Right hindlimb (tissue), 1 donor: Measurements from ENCODE around the gene PLCD3.

Source experiments
- DNase-seq: peaks from one replicate; pipeline ENCODE4 v3.0.0-alpha.2; 2018

PLCD3 gene

DNA sequence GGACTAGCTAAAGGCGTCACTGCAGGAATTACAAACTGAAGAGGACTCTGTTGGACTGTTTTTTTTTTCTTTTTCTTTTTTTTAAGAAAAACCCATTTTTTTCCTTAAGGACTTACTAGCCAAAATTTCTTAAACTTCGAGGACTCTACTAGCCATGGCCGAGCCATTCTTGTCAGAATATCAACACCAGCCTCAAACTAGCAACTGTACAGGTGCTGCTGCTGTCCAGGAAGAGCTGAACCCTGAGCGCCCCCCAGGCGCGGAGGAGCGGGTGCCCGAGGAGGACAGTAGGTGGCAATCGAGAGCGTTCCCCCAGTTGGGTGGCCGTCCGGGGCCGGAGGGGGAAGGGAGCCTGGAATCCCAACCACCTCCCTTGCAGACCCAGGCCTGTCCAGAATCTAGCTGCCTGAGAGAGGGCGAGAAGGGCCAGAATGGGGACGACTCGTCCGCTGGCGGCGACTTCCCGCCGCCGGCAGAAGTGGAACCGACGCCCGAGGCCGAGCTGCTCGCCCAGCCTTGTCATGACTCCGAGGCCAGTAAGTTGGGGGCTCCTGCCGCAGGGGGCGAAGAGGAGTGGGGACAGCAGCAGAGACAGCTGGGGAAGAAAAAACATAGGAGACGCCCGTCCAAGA, 16.8 kb upstream of the PLCD3 start:
- peak; percentile 95 for DNase-seq

DNA sequence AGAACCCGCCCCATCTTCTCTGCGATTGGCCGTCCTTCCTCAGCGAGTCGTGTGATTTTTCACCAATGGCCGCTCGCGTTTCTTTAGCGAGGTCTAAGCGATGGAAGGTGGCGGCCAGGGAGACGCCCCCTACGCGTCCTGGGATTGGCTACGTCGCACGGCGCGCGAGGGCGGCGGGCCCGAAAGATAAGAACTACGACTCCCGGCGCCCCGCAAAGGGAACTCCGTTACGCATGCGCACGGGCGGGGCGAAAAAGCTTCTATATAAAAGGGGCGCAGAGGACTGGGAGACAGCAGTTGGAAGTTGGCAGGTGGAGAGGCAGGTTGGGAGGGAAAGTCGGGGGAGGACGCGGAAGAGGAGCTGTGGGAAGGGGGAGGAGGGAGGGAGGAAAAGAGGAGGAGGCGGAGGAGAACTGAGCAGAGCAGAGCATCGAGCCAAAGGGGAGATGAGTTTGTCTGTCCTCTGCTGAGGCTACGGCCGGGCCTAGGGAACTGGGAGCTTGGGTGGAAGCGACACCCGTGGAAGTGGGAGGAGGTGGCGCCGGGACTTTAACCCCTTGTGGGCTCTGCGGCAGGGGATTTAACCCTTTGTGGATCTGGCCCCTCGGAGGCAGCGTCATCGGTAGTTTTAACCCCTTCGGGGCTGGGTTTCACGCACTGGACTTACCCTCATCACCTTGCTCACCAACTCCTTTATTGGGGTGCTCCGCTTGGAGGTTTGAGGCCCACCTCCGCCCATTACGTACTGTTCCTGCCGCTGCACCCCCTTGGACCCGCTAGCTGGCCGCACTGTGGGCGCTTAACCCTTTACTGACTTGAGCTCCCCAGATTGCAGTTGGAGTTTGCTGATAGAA, 16.1 kb upstream of the PLCD3 start, which contains the start of gene HEXIM1:
Gene HEXIM1 (plus strand): TSS at position 293 of the 854 bp plus-strand sequence. CDS start 716 bp downstream, outside the sequence.
- DNase-seq, result peak; percentile 100

DNA sequence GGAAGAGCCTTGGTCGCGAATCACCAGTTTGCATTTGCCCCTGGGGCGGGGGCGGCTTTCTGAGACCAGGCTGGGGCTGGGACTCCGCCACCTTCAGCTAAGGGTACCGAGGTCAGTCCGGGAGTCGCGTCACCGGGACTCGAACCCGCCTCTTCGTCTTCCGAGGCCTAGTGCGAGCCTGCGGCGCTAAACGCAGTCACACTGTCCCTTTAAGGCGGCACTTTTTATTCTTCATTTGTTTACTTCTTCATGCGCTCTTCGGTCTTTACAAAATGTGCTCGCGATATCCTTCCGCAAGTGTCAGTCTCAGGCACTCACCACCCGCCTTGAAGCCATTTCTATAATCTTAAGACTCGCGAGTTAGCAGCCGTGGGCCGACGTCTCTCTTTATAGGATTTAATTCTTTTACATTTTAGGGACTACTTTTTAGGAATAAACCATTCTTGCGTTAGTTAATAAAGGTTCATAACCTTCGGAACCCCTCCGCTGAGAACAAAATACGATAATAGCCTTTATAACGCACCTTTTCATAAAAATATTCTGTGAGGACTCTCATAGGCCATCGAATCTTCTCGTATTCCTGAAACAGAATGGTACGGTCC, 15.4 kb upstream of the PLCD3 start:
- DNase-seq, result peak; percentile 93

DNA sequence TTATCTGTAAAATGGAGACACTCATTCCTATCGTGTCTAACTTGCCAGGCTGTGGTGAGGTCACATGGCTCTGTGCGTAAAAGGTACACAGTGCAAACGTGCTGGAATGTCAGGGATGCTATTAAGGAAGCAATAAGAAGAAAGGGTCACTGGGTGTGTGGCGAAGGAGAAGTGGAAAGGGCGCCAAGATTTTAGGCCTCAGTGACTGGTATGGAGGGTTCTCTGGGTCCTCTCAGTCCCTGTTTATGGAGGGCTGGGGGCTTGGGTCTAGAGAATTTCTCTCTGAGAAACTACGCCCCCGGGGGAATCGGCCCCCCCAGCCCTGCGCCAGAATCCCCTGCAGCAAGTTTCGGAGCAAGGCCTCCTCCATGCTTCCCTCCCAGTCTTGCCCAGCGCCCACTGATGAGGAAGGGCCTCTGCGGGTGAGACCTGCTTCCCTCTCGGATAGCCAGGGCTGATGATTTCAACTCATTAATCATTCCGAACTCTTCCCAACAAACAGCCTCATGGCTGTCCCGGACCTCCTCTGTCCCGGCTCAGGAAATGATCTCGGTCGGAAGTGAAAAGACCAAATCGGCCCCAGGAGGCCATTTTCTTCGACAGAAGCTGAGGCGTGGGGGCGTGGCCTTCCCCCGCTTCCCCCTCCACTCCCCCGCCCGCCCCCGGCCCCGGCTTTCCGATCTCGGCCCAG, 14.7 kb upstream of the PLCD3 start:
- peak; percentile 91 for DNase-seq

DNA sequence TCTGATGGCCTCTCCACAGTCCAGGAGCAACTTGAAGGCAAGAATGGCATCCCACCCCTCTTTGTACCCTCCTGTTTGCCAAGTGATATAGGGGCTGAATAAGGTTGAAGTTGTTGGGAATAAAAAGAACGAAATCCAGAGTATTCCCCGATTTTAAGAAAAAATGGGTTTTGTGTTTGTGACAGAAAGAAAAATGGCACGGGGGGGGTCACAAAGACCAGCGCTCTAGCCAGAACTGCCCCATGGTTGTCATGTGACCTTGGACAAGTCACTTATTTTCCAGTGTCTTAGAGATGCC, 14.2 kb upstream of the PLCD3 start:
- DNase-seq, result no peak

DNA sequence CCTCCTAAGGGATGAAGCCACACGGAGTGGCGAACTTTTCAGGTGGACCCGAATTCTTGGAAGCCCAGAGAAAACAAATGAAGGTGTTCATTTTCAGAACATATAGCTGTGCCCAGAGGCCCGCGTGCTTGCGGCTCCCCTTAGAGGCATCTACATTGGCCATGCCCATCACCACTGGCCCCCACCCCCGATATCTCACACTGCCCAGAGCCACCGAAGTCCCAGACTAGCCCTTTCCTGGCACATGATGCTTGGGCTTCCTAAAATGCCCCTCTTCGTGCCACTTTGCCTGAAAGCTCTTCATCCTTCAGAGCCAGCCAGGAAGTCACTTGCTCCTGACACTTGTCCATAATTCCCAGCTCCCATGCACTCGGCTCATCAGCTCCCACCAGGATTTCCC, 13.9 kb upstream of the PLCD3 start:
- DNase-seq, result no peak

DNA sequence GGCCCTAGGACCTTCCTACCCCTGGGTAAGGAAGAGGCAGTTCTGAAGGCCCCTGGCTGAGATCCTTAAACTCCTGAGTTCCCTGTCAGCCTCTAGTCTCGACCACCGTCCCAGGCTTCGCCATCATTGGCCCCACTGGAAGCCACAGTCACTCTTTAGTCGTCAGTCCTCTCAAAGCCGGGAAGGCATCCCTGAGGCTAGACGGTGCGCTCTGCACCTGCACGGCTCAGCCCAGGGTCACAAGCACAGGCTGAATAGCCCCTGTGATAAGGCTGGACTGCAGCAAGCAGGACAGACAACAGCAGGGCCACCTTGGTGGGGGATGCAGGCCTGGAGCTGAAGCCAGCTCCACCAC, 12.7 kb upstream of the PLCD3 start:
- DNase-seq, result no peak

DNA sequence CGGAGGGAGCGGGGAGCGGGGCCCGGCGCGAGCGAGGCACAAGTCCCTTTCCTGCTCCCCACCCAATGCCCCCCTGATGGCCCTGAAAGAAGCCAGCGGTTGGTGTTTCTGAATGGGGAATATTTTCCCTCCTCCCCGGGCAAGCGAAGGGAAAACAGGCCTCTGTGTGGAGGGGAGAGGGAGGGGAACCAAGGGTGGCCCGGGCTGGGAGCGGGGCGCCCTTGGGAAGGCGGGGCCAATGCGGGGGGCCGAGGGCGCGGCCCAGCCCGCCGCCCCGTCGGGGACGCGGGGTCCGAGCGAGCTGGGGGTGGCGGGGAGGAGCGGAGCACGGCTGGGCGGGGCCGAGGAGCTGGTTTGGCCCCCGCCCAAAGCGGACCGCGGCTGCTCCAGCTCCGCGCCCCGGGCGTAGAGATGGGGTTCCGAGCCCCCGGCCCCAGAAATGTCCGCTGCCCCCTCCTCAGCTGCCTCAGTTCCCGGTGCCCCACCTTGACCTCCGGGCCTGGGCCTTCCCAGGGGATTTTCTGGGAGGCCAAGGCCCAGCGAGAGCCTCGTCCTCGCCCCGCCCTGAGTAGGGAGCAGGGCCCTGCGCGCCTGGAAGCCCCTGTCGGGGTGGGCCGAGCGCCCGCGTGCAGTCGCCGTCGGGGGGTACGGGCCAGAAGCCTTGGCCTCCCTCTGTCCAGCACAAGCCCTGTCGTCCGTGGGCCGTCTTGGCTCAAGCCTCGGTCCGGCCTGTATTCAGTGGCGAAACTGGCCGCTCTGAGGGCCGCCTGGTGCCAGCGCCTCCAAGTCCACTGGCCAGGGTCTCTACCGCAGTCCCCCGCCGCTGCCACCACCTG, 12.1 kb upstream of the PLCD3 start:
- peak; percentile 72 for DNase-seq

DNA sequence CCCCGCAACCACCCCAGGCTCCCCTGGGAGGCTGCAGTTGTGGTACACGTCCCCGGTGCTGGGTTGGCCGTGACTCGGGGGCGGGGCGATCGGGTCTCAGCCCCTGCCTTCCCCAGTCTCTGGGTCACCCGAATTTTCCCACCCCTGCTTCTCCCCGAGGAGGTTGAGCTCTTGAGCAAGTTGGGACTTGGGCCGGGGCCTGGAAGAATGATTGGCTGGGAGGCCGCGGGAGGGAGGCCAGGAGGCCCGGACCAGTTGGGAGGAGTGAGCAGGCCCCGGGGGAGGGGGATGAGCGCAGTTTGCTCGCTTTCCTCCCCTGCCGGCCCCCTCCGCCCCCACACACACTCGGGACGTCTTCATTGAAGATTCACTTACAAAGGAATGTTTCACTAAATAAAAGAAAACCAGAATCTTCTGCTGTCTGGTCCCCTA, 11.5 kb upstream of the PLCD3 start:
- DNase-seq, result peak; percentile 91

DNA sequence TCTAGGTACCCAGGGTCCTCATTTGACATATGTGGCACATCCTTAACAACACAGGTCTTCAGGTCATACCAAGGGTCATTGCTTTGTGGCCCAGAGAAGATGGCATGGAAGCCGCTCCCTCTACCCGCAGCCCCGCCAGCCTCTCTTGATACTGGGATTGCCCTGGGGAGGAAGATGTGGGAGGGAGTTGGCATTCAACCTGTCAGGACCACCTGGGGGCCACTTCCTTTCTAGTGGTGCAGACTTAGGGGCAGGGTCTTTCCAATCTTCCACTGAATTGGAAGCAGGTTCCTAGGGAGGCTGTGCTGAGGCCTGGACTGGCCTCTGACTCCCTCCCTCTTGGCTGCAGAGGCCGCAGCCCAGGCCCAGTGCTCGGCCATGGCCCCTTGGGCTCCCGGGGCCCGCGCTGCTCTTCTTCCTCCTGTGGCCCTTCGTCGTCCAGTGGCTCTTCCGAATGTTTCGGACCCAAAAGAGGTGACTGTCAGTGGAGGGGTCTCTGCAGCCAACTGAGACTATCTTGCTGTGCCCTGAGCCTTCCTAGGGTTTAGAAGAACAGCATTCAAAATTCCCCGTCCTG, 10.9 kb upstream of the PLCD3 start:
- DNase-seq, result peak; percentile 35

DNA sequence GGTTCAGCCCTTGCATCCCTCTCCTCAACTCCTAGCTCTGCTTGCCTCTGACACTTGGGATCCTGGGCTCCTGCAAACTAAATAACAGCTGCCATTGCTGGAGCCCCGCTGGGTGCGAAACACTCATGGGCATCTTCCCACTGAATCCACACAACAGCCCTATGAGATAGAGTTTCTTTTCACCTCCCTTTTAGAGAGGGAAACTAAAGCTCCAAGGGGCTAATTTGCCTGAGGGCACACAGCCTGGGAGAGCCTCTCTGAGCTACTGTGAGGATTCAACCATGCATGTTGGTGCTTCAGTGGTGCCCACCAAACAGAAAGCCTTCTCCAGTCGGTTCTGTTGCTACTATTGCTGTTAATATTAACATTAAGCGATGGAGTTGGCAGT, 7.2 kb upstream of the PLCD3 start:
- no peak for DNase-seq

DNA sequence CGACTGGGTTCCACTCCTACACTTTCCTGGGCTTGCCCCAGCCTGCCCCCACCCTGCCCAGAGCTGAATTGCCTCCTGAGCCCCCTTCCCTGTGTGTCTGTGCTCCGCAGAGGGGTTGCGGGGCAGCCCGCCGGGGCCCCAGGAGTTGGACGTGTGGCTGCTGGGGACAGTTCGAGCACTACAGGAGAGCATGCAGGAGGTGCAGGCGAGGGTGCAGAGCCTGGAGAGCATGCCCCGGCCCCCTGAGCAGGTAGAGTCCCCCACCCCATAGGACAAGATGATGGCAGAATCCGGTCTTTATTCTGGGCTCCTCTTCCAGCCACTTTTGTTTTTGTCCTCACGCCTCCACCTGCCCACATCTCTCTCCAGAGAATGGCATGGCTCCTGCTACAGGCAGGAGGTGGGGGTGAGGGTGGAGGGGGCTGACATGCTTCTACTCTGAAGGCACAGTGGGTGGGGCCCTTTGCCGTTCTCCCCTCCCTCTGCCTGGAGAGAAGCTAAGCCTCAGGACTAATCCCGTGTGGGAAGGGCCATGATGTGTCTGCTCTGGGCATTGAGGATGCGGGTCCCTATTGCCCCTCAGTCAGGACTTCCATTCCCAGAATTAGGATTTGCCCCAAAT, 6.7 kb upstream of the PLCD3 start:
- DNase-seq, result no peak

DNA sequence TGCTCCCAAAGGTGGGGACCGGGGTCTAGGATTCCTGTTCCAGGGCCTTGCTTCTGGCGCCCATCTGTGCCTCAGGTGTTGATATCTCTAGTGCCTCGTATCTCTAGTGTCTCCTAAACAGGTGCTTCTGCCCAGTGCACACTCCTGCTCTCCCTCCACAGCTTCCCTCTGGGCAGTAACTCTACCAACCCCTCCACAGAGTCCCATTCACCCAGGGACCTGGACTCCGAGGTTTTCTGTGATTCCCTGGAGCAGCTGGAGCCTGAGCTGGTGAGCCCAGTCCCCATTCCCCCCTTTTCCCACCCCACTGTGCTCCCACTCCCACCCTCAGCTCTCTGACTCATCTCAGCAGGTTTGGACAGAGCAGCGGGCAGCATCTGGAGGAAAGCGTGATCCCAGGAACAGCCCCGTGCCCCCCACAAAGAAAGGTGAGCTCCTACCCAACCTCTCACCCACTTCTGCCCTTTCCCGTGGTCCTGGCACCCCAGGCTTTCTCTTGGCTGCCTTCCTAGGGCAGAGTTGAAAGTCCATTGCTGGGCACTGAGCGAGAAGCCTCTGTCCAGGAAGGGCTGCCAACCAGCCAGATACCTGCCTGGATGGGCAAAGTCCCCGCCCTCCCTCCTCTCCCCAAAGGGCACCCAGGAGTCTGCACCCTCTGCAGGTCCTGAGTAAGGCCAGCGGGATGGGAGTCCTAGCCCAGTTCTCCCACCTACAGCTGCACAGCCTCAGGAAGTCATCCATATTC, 5.4 kb upstream of the PLCD3 start:
- DNase-seq, result peak; percentile 19

DNA sequence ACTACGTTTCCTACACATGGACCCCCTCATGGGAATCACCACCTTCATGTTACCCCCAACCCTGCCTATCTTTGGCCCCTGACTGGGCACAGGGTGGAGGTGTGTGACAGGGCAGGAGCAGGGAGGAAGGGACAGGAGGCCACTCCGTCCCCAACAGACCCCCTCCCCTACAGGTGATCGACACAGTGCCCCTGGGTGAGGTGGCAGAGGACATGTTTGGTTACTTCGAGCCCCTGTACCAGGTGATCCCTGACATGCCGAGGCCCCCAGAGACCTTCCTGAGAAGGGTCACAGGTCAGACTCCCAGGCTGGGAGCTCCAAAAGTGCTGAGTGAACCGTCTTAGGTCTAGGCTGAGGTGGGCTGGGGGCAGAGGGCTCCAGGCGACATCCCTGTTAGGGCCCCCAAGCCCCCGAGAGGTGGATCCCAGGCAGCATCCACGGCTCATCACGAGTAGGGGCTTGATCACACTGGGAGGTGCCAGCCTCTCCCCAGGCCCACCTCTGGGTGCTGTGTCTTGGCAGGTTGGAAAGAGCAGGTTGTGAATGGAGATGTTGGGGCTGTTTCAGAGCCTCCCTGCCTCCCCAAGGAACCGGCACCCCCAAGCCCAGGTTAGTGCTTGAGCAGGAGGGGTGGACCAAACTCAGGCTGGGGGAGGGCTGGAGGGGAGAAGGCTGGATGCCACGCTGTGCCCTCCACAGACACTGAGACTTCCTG, 4.7 kb upstream of the PLCD3 start:
- DNase-seq, result peak; percentile 23

DNA sequence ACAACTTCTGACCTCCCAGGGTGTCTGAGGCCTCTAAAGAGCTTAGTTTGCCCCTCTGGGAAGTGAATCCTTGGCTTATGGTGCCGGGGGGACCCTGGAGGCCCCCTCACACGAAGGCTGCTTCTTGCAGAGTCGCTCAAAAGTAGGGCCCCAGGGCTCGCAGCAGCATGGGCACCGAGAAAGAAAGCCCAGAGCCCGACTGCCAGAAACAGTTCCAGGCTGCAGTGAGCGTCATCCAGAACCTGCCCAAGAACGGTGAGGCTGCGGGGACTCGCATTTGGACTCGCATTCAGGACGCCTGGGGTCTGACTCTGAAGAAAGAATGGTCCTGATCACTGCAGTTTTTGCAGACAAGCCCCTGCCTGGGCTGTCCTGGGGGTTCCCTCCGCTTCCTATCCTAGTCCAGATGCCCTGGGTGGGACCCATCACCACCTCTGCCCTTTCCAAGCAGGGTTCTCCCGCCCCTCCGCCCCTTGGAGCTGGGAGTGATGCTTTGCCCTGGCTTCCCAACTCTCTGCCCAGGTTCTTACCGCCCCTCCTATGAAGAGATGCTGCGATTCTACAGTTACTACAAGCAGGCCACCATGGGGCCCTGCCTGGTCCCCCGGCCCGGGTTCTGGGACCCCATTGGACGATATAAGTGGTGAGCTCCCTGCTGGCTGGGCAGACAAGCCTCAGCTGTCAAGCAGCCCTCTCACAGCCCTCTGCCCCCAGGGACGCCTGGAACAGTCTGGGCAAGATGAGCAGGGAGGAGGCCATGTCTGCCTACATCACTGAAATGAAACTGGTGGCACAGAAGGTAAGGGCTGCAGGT, 3.9 kb upstream of the PLCD3 start:
- peak; percentile 27 for DNase-seq

DNA sequence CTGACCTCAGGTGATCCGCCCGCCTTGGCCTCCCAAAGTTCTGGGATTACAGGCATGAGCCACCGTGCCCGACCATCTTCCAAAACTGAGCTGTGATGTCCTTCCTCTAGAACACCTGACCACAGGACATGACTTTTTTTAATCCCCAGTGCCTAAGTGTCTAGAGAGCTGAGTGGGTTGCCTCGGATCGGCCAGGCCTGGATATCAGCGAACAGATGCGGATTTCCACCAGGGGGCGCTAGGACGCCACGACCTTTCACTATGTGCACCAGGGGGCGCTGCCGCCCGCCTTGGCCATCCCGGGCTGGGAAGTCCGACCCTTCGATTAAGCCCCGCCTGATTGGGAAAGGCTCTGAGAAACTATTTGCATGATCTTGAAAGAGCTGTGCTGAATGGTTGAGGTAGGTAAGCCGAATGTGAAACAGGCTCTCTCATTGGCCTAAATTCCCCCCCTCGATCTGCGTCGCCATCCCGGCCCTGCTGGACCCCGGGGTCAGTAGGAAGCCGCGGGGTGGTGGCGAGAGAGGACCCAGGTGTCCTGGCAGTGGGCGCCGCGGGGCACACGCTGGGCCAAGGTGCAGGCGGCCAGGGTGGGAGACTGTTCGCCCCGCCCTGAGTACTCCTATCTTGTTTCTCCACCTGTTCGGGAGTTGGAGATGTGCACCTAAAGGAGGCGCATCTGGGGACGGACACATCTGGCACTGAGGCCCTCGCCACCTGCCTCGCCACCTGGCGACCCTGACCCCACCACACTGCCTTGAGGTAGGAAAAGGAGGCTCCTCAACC, 3.1 kb upstream of the PLCD3 start, which contains the start of gene ACBD4:
Gene ACBD4 (plus strand): TSS at position 496 of the 786 bp plus-strand sequence. CDS start 458 bp downstream, outside the sequence.
- peak; percentile 96 for DNase-seq

DNA sequence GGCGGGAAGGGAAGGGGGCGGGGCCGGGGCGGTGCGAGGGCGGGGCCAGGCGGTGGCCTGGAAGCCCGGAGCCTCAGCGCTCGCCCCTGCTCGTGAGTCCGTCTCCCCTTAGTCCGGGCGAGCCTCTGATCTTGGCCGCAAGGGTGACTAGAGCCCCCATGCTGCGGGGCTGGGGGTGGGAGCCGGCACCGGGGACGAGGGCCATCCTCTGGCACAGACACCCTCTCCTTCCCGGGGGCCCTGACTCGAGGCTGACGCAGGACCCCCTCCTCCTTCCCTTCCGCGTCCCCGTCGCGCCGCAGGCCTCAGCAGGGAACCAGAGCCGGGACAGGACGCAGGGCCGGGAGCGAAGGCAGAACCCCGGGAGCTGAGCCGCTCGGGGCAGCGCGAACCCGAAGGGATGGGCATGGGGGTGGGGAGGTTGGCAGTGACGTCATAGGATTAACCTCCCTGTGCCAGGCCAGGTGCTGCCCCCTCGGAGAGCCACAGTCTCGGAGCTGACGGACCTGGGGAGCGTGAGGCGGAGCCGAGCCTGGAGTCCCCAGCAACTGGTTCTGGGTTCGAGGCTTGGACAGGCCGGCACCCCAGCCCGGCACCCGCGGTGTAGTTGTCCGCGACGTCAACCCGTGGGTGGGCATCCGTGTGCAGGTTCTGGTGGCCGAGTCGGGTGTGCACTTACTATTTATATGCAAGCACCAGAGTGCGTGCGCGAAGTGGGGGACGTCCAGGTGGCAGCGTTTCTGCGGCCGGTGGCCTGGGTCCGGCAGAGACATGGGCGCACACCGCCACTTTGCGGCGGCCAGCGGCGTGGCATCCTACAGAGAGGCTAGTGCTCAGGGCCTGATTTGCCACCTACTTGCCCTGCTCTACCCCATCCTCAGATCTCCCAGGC, 503 bp upstream of the PLCD3 start:
- peak; percentile 94 for DNase-seq
